ENCODE measurements around the gene ITPKB.
"Not testable (repeated sequence)": the region's sequence is repeated elsewhere in the genome, so short reads cannot be mapped to it uniquely, and the experiment has no call there.

ITPKB gene

DNA sequence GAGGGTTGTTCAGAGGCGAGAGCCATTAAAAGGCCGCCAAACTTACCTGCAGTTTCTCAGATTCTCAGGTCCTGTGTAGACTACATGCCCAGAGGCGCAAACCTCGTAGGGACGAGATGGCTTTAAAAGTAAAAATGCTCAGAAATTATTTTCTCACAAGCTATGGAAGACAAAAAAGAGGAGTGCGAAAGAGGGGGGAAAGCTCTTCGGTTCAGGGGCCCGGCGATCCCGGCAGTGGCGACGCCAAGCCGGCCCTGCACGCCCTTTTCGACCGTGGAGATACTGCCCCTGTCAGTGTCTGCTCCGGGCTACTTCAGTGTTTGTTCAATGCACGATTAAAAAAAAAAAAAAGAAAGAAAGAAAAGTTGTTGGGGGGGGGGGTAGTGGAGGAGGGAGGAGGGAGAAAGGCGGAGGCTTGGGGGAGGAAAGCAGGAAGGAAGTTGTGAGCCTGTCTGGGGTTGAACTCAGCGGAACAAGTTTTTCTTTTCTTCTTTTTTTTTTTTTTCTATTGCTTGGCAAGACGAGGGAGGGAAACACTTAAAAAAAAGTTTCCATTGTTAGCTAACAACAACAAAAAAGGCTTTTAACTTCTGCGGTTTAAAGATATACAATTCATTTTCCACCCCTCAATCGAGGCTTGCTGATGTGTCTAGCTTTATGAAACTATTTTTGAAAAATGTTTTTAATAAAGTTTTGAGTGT is at the start of gene ITPKB:
ITPKB (minus strand) TSS at position 288 of the 701 bp plus-strand sequence. CDS start 1,824 bp downstream, outside the sequence.
- peak in 2 of 4 experiments; percentile 47 to 50 for DNase-seq

DNA sequence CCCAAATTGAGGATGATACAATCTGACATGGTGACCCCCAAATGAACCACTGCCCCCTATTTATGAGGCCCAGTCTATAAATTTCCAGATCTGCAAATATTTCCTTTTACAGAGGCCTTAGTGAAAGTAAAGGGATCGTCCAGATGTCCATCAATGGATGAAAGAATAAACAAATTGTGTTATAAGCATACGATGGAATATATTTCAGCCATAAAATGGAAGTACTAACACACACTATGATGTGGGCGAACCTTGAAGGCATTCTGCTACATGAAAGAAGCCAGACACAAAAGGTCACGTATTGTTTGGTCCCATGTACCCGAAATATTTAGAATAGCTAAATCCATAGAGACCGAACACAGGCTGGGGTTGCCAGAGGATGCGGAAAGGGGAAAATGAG is 48.6 kb upstream of the ITPKB start:
- DNase-seq: no peak

DNA sequence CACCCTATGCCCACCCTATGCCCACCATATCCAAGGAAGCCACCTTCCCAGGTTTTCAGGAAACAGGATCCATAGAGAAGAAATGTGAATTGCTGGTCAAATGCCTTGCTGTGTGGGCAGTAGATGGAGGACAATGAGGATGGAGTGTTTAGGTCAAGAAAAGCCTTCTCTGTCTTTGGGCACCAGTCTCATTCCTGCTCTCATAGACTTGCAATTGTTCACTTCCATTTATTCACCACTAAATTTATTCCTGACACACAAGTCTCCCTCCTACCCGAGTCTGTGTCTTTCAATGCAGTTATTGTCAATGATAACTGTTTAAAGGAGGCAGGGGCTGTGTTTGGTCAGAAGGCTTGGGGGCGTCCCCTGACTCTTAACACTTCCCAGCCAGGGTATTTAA is 48.0 kb upstream of the ITPKB start:
- no peak for DNase-seq

DNA sequence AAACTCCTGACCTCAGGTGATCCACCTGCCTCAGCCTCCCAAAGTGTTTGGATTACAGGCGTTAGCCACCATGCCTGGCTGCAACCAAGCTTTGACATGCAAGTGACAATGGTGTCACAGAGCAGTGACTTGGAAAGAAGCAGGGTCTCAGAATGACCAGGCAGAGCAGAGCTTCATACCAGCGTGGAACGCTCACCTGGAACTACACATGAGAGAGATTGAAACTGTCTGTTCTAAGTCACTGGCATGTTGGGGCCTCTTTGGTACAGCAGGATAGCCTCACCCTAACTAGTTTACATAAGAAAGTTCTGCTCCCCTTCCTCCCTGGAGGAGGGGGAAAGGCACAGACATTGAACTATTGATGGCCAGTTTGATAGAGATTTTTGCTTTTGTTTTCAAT is 47.5 kb upstream of the ITPKB start:
- DNase-seq: no peak

DNA sequence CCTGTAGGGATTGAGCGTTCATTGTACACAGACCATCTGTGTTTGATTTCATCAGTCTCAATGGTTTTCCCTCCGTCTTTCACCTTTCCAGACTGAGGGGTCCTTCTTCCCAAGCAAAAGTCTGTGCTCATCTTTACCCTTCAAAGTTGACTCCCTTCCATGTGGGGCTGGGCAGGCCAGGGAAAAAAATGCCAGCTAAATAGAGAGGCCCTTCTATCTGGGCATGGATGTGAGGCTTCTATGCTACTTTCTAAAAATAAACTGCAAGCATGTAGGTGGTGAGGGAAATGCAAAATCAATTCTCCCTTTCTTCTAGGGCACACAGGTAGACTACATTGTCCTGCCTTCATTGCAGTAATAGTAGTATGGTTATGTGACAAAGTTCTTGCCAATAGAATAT is 46.7 kb upstream of the ITPKB start:
- DNase-seq: no peak

DNA sequence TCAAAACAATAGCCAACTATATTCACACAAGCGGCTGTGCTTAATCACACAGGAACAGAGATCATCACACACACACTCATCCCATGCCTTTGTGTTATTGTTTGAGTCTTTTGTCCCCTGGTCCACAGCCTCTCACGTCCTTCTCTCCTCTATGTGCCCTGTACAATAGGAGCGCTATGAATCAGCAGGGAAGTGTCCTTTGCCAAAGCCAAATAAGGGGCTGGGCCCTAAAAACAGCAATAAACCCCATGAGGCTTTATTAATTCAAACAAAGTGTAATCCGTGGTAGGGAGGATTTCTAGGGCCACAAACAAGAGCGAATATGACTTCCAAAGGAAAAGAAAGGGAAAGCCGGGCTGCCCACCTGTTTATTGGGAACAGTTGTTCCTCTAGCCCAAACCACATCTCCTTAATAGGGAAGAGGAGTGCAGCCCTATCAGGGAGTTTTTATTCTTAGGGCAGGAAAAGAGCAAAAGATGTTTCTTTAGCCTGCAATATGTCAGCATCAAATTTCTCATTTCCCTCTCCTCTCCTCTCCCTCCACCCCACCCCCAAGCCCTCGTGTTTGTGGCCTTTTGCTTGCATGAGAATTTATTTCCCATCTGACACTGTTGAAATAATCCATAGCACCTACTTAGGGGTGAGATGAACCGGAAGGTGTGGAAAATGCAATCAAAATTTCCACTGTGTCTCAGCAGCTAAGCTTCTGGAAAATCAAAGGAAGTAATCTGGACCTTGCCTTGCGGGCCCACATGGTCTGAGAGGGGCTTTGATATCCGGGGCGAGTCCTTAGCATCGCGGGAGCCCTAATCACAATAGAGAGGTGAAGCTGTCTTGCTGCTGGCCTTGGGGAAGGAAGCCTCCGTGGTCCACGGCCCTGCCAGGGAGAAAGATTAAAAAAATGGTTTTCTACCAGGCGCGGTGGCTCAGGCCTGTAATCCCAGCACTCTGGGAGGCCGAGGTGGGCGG is 45.3 kb upstream of the ITPKB start:
- no peak for DNase-seq

DNA sequence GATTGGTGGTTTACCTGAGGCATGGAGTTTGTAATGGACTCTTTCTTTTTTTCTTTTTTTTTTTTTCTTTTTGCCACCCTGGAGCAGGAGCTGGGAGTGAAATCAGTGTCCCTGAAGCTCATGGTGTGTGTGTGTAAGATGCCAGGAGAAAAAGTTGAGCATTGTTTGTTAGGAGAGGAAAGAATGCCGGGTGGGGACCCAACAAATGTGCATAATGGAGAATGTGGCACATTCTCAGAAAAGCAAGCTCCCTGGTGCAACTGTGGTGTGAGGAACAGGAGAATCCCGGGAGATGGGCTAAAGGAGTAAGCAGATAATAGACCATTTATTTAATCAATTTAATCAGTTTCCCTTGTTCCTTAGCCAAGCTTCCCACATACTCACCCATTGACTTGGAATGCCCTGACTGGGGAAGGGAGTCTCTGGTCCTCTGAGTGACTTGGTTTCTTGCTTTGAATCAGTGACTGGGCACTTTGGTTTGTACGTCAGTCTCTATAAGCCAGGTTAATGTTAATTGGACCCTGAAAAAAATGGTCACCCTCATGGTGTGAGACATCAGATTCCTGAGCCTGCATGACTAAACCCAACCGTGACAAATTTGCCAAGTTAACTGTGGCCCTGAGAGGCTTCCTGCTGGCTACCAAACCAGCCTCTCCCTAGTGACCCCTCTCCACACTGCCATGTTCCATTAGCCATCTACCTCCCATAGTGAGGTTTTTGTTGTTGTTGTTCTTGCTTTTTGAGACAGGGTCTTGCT is 43.9 kb upstream of the ITPKB start:
- no peak for DNase-seq

DNA sequence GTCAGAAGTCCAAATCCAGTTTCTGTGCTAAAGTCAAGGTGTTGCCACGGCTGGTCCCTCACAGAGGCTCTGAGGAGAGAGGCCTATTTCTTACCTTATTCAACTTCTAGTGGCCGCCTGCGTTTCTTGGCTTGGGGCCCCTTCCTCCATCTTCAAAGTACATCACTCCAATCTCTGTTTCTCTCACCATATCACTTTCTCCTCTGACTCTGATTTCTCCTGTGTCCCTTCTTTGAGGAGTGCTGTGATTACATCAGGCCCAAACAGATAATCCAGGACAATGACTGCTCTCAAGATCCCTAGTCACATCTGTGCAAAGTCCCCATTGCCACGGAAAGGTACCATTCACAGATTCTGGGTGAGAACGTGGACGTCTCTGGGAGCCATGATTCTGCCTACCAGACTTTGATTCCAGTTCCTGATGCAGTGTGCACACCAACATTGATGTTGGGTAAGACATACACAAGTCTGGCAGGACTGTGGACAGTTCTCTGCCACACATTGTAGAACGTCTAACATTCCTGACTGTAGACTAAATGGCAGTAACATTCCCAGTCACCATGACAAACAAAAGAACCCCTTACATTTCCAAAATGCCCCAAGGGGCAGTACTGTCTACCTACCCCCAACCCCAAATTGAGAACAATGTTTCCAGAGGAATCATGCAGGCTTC is 43.0 kb upstream of the ITPKB start:
- DNase-seq: no peak

DNA sequence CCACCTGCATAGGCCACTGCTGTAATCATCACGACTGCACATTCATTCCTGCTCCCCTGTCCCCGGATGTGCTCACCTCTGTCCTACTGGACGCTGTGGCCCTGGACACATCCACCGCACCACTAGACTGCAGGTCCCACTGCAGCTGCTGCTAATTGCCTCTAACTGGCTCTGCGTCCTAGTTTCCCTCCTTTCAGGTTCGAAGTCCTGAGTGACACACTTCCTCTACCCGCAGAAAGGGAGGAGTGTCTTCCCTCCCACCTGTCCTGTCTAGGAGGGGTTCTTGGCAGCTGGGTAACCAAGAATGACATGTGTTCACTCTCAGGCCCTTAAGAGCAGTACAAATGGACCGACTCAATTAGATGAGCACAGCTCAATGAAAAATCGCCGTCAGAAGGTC is 40.5 kb upstream of the ITPKB start:
- no peak for DNase-seq

DNA sequence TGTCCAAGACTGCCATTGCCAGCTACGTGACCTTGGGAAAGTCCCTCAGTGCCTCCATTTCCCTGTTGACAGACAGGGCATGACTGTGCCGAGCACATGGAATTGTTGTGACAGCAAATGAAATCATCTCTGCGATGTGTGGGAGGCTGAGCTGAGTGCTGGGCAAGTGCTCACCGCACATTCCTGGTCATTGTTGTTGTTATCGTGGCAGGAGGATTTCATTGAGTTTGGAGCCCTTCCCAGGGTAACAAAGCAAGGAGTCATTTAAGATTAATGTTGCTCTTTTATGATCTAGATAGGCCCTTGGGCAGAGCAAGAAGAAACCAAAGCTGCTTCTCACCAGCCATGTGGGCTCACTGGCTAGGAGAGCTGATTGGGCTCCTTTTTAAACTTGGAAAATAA is 39.6 kb upstream of the ITPKB start:
- no peak for DNase-seq

DNA sequence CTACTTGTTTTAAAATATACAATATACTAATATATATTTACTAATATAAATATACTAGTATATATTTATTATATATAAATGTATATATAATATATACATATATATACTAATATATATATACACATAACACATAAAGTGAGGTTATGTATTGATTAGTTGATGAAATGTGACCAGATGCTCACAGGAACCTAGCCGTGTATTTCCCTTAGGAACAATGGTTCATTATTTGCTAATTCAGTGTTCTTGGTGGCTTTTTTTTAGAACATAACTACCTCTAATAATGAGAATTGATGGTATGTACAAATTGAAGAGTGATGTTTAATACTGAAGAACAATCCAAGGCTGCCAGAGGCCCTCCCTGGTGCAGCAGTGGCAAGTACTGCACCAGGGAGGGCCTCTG is 37.9 kb upstream of the ITPKB start:
- no peak for DNase-seq

DNA sequence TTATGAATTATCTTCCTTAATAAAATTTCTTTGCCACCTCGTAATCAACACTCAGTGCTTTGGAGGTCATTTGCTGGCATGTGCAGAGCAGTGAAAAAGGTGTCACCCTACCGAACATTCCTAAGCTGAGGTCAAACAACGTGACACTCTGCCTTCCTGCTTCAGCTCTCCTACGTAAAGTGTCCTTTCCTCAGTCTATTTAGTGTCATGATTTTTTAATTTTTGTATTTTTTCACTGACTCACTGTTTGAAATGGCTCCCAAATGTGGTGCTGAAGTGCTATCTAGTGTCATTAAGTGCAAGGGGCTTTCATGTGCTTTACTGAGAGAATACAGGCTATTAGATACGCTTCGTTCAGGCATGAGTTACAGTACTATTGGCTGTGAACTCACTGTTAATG is 37.0 kb upstream of the ITPKB start:
- no peak for DNase-seq

DNA sequence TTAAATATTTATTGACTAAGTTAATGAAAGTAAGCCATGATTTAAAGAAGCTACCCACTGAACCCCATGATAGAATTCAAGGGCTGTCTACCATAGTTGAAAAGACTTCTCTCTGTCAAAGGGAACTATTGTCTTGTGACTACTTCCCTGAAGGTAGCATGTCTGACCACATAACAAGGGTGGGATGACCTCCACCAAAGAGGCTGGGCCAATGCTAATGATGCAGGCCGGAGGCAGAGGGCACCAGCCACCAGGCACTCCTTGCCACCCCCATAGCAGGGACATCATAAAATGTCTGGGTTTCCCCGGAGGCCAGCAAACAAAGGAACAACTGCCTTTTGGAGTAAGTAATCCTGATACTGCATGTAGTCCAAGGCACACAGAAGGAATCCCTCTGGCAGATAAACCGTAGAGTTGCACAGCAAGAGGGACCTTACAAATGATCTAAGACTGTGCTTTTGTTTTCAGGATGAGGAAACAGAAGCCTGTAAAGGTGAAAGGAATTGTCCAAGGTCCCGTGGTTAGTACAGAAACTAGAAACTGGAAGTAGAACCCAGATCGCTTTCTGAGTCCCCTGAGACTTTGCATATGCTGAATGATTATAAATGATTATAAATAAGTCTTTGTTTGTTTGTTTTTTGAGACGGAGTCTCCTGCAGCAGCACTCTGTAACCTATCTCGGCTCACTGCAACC is 33.5 kb upstream of the ITPKB start:
- no peak for DNase-seq

DNA sequence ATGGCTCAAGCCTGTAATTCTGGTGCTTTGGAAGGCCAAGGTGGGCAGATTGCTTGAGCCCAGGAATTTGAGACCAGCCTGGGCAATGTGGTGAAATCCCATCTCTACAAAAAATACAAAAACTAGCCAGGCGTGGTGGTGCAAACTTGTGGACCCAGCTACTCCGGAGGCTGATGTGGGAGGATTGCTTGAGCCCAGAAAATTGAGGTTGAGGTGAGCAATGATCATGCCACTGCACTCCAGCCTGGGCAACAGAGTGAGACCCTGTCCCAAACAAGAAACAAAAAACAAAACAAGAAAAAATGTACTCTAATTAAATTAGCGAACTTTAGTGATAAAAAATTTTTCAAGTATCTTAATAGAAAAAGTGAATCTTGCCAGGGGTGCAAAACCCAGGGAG is 28.1 kb upstream of the ITPKB start:
- DNase-seq: not testable (repeated sequence)

DNA sequence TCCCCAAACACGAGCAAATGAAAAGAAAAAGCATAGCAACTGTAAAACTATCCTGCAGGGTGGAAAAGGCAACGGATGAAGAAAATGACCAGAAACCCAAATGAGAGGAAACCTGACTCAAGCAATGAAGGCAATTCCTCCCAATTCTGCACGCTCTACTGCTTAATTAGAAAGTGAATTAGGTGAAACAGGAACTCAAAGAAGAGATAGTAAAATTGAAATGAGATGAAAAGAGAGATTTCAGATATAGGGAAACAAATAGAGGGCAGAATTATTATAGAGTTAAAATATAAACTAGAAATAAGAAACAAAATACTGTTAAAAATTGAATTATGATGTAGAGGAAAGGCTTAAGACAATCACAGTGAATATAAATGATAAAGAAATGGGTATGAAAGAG is 27.5 kb upstream of the ITPKB start:
- no peak for DNase-seq

DNA sequence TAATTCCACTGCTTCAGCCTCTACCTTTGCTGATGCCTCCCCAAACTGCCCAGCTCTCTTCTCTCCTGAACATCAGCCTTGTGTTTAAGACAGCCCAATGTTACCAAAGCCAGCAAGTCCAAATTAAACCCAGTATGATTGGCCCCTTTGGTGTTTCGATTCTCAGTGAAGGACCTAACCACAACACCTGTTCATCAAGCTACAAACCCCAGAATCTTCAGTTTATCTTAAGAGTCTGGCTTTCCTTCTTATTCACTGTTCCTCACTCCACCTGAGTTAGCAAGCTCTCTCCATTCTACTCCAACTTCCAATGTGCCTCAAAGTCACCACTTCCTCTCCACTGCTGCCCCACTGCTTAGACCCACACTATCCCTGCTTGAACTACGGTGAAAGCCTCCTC is 25.5 kb upstream of the ITPKB start:
- DNase-seq: no peak

DNA sequence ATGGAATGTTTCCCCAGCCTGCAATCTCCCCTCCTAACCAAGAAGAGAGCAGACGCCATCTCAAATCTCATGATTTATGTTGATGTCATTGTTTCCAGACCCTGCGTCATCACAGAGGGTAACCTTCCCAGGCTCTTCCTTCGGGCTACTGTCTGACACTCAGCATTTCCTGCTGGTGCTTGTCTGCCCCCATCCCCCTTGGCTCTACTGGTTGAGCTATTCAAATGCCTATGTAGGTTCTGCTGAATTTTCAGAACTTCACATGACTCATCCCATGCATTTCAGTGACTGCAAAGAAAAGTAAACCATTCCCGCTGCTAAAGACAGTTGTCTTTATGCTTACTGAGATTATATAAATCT is 24.8 kb upstream of the ITPKB start:
- no peak for DNase-seq

DNA sequence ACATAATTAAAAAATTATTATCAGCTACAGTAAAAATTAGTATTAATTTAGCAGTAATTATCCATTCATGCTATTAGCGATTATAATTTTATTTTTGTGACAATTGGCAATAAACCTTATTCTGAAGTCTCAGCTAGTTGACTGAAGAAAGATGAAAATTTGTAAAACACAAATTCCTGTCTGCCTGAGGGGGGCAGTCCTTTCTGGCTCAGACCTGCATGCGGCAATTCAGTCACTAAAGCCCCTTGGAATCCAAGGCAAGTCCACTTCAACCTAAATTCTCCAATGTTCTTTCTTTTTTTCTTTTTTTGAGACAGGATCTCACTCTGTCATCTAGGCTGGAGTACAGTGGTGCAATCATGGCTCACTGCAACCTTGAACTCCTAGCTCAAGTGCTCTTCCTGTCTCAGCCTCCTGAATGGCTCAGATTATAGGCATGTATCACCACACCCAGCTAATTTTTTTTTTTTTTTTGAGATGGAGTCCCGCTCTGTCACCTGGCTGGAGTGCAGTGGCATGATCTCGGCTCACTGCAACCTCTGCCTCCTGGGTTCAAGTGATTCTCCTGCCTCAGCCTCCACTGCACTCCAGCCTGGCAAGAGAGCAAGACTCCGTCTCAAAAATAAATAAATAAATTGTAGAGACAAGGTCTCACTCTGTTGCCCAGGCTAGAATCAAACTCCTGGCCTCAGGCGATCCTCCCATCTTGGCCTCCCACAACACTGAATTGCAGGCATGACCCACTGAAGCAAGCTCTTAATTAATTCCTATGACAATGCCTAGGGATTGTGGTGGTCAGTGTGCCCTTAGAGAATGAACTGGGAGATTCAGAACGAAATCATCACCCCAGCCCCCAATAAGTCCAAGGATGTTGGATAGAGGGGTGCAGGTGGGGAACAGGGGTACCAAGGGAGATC is 24.2 kb upstream of the ITPKB start:
- no peak for DNase-seq

DNA sequence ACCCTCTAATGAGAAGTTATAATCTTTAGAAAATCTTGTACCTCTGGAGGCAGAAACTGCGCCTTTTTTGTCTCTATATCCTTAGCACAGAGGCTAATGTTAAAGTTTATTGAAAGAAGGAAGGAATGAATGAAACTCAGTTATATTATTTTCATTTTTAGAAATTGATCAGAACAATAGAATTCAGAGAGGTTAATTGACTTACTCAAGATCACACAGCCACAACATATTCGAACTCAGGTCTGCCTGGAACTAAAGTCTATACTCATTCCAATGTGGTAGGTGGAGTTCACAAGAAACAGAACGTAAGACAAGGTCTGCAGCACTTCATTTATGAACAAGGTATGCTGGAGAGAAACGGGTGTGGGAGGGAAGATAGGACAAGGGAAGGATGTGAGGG is 23.0 kb upstream of the ITPKB start:
- DNase-seq: no peak

DNA sequence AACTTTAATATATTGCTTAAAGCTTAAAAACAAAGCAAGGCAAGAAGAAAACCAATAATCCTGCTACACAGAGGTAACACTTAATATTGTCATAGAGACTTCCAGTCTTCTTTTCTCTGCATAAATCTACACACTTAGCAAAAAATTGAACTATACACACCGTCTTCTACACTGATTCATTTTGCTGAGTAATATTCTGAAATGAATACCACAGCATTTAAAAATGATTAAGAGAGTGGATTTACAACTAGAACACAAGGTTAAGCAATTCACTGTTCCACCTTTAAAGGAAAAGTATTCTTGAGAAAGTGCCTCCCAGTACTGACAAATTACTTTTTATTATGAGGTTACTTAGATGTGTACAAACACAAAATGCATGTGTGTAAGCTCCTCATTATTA is 22.2 kb upstream of the ITPKB start:
- DNase-seq: no peak
